Stimulated activated CD8-positive, alpha-beta memory T cell treated with anti-CD3 and anti-CD28 coated beads, Interleukin-15, amount 100 ng/mL, for 24 hours (primary cell): Measurements from ENCODE around the gene GNB1.
A peak's percentile ranks its signal among the peaks of the same experiment; 100 is the strongest.
"Not testable (repeated sequence)": the region's sequence is repeated elsewhere in the genome, so short reads cannot be mapped to it uniquely, and the experiment has no call there.

ENCODE experiments used
- DNase-seq: peaks from one replicate; pipeline ENCODE4 v3.0.0-alpha.2; 2020; ENCODE audit warnings: low read depth

GNB1 gene

GRCh38 chr1:1890506-1891348, at the start of gene GNB1:
TSS of gene GNB1 (minus strand) at chr1:1891087. CDS start at chr1:1825453, 65,634 bp downstream.
- DNase-seq = peak; percentile 82

GRCh38 chr1:1940123-1940425, 49.2 kb upstream of the GNB1 start:
- no peak for DNase-seq

GRCh38 chr1:1939296-1940122, 48.6 kb upstream of the GNB1 start:
- DNase-seq = no peak

DNA sequence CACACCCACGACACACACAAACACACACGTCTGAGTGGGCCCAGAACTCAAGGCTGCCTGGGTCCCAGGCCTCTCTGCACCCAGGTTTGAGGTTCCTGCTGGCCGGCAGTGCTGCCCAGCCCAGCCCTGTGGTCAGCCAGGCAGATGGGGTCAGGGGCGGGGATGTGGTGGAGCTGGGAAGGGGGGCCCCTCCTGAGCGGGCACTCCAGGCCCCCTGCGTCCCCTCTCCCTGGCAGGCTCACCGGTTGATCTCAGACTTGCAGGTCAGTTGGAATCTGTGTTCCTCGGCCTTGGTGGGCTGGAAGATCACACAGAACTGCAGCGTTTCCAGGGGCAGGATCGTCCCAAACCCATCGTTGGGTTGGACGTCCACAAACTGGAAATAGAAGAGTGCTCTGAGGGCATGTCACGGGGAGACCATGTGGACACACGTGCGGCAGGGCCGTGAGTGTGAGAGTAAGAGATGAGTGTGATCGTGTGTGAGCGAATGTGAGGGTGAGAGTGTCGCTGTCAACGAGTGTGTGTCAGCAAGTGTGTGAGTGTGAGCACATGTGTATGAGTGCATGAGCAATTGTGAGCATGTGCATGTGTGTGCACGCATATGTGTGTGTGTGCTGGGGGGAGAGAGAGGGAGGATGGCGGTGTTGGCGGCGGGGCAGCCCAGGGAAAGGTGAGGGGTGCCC, 47.9 kb upstream of the GNB1 start:
- no peak for DNase-seq

DNA sequence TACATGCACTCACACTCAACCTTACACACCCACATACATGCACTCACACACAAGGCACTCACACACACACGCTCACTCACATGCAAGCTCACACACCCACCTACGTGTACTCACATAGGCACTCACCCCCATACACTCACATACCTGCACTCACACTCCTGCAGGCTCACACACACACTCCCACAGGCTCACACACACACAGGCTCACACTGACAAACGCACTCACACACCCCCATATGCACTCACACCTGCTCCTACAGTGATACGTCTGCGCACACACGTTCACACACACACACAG, 47.3 kb upstream of the GNB1 start:
- DNase-seq = no peak

- DNase-seq = no peak
Observed at GRCh38 chr1:1937549-1938275, 46.8 kb upstream of the GNB1 start.

DNA sequence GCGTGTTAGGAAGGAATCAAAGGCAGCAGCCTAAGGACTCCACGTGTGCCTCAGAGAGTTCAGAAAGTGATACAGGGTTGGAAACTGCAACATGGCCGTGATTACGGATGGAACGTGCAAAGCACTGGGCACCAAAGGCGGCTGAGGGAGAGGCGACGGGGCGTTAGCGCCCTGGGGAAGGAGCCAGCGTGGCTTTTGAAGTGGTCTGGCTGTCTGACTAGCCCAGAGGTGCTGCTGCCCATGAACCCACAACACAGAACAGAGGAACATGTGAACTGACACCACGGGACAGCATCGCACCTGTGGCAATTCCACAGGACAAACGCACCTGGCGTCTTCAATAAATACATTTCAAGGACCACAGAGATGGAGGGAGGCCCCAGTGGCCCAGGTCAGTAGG, 46.2 kb upstream of the GNB1 start:
- DNase-seq = no peak

GRCh38 chr1:1934848-1935247, 44.0 kb upstream of the GNB1 start:
- DNase-seq = not testable (repeated sequence)

- DNase-seq = no peak
Observed at GRCh38 chr1:1929639-1930545, 39.0 kb upstream of the GNB1 start.

GRCh38 chr1:1929102-1929638, 38.3 kb upstream of the GNB1 start:
- no peak for DNase-seq

DNA sequence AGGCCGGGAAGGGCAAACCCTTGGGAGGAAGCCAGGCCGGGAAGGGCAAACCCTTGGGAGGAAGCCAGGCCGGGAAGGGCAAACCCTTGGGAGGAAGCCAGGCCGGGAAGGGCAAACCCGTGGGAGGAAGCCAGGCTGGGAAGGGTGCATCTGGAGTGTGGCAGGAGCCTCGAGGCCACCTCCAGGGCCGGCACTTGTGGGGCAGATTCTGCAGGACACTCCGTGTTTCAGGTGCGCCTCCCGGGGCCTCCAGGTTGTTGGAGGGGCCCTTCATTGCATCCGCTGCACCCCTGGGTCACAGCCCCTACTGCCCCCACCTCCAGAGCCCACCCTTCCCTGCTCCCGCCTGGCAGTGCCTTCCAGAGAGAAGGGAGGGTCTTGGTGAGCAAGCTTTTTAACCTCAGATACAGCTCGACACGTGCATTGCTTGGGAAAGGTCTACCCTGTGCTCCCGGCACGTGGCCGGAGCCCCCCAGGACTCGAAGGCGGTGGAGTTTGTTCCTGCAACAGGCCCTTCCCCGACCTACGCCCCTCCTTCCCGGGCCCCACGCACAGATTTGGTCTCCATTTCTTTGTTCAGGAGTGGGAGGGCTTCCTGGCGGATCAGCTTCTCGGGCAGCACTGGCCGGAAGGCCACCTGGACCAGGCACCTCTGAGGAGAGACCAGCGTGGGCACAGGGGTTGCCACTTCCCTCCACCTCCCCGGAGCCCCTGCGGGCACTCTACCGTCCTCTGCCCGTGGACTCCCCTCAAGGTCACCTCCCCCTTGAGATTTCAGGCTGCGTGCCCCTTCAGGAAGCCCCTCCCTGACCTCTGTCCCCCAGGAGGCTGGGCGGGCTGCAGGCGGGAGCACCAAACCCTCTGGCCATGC, 37.6 kb upstream of the GNB1 start:
- DNase-seq = no peak

GRCh38 chr1:1927751-1928150, 36.9 kb upstream of the GNB1 start:
- no peak for DNase-seq

DNA sequence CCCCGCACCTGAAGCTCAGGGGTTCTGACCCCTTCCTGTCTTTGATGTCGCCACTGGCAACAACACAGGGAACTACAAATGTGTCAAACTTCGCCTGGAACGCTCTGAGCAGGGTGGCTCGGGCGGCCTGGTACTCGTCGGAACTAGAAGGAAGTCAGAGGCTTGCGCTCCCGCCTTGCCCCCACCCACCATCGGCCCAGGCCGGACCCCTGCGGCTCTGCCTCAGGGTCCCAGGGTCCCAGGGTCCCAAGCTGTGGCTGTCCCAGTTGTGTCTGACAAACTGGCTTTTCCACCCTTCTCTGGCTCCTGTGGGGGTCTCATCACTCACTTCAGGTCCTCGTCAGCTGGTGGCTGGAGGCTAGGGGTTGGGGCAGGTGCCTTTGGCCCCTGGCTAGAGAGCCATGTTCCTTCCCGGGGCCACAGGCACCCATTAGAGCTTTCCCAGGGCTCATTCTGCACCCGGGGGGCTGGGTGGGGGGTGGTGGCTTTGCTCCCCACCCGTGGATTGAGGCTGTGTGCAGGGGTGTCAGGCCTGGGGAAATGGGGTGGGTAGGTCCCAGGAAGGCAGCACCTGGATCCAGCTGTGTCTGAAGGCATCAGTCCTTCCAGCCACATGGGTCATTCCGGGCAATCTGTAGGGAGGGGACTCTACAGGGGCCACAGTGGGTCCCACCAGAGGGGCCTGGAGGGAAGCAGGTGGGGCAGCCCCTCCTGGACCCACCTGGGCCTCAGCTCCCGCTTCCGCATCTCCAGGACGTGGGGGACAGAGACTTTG, 36.2 kb upstream of the GNB1 start:
- no peak for DNase-seq

- DNase-seq = no peak
Observed at GRCh38 chr1:1926346-1926811, 35.5 kb upstream of the GNB1 start.

DNA sequence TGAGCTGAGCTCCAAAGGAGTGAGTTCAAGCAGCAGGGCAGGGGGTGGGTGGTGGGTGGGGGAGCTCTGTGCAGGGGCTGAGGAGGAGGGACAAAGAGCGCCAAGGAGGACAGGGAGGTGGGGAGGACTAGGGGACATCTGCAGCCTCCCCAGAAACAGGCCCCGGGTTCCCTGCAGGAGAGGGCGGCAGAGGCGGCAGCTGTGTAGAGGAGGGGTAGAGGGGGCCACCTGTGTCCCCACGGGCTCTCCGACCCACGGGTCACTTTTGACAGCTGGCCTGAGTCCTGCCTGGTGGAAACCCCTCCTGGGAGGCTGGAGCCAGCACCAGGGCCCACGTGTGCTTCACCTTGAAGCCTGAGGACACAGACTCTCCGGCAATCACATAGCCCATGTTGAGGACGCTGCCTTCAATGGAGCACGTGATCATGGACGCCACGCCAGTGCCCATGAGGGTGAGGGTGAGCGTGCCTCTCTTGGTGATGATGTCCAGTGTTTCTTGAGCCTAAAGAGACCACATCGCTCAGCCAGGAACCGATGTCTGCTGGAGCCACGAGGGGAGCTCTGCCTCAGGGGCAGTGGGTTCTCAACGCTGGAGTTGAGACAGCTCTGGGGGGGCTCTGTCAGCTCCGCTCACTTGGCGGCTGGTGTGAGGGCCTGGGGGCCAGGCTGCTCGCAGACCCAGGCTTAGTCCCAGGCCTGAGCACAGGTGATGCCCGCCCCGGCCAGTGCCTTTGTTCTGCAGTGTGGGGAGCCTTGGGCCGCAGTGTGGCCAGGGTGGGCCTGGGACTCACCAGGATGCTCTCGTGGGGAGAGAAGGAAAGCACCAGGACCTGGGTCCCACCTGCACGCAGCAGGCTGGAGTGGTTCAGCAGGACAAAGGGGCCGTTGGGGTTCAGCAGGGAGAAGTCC, 34.8 kb upstream of the GNB1 start:
- DNase-seq = no peak

GRCh38 chr1:1924849-1925248, 34.0 kb upstream of the GNB1 start:
- no peak for DNase-seq

DNA sequence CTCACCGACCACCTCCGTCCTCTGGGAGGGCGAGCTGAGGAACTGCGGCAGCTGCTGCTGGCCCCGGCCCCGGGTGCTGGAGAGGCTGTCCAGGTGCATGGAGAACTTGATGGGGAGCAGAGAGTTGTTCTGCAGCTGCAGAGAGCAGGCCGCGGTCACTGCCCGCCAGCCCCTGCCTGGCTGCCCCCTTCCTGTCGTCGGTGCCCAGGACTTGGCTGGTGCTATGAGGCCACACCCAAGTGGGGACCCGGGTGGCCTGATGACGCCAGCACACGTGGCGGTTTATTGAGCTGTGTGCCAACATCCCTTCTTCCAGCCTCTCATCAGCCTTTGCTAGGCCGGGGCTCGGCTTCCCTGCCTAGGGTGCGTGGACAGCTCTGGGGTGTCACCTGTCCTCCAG, 33.5 kb upstream of the GNB1 start:
- no peak for DNase-seq
